UCSD-AML1 (cell line): ENCODE results near the gene STAM2.
"Not testable (repeated sequence)": the region's sequence is repeated elsewhere in the genome, so short reads cannot be mapped to it uniquely, and the experiment has no call there.

Source experiments
- DNase-seq: peaks from one replicate; lab custom pipeline; 2025; ENCODE audit not compliant: unreplicated experiment; lab: John Stamatoyannopoulos, UW

Gene STAM2

DNA sequence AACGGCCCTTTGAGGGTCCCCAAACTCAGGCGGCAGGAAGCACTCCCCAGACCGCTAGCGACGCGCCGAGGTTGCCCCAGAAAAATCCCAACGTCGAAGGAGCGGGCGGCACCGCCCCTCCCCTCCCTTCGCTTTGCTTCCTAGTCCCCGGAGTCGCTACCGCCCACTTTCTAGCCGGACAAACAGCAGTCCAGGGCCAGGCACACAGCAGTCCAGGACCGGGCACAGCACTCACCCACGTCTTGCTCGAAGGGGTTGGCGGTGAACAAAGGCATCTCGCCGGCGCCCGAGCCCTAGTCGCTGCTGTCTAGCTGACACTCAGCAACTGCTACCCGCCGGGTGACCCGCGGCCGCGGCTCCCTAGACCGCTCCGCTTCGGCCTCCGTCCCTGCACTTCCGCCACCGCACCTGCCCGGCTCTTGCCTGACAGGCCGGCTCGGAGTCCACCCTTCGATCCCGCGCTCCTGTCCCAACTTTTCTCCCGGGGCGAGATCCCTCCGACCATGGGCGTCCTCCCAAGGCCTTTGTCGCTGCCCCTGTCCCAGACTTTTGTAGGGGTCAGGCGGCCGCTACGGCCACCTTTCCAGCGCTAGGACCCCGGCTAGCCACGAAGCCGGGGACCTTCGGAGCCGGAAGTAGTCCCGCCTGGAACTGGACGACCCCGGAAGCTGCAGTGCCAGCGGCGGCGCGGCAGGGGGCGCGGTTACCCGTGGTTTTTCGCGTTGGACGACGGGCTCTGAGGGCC, at the start of gene STAM2:
Gene STAM2, minus strand, starts transcription at position 396 of the 745 bp plus-strand sequence. Its CDS starts 121 bp downstream, at position 275.
- peak; percentile 94 for DNase-seq

DNA sequence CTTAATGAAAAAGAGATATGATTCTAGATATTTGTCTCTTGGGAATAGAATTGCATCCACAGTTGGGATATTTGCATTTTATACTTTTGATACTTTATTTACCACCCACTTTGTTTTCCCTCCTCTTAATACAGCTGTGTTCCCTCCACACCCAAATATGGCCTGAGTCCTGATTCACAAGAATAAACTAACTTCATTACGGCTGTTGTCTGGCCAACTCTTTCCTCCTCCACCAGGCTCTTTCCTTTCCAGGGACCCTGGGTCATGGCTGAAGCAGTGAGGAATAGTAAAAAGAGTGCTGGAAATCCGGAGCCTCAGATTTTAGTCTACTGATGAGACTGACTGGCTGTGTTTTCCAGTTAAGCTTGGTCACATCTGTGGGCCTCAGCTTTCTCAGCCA, 48.4 kb upstream of the STAM2 start:
- DNase-seq = no peak

DNA sequence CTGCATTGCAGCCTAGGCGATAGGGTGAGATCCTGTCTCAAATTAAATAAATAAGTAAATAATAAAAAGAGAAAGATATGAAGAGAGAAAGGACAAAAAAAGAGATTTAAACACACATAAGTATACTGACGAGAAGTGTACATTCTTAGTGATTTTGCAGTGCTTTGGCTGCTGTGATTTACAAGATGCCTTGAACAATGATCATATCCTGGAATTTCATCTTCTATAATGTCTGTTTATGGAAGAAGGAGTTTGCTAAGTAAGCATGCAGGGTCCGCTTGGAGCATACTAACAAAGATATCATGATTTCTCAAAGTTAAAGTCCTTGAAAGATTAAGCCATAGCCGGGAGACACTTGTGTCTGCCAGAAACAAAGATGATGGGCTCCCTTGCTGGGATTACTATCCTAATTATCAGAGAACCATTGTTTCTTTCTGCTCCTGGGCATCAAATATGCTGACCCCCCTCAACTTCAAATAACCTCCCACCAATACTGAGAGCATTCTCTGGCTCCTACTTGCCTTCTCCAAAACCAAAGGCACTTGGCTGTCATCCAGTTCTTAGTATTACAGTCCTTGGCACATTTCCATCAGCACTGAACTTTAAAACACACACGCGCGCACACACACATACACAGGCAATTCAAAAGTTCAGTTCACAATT, 47.5 kb upstream of the STAM2 start:
- no peak for DNase-seq

DNA sequence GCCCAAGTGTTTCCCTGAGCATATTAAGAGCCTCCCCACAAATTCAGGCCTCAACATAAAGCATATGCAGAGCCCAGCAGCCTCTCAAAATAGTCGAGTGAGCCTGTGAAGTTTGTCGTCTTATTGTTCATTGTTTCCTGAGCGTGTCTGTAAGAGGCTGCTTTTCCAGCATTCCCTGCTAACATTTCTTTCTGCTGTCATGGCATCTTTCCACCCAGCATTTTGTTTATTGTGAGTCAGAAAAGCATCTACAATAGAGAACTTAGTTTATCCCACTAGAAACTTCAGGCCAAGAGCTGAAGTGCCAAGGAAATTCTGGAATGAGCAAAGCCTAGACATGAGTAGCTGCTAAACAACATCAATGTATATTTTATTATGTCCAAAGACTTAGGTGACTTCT, 46.3 kb upstream of the STAM2 start:
- DNase-seq = no peak

DNA sequence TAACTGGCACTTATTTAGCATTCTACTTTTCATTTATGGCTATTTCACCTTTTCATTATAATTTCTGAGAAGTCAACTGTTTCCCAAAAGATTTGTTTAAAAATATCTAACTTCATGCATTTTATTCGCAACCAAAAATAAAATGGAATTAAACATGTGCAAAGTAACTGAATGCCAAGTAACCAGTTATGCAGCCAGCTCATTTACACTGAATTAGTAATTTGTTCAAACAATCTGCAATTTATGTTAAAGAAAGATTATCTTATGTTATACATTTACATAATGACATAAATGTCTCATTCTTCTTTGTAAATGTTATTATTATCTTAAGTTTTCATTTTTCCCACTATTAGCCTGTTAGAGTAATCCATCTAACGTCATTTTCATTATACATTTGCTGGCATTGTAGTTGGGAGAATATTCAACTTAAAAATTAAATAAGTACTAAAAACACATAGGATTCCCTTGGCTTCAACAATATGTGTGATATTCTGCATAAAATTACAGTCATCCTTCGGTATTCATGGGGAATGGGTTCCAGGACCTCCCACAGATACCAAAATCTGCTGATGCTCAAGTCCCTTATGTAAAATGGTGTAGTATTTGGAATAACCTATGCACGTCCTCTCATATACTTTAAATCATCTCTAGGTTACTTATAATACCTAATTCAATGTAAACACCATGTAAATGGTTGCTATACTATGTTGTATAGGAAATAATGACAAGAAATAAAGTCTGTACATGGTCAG, 43.7 kb upstream of the STAM2 start:
- DNase-seq = no peak

DNA sequence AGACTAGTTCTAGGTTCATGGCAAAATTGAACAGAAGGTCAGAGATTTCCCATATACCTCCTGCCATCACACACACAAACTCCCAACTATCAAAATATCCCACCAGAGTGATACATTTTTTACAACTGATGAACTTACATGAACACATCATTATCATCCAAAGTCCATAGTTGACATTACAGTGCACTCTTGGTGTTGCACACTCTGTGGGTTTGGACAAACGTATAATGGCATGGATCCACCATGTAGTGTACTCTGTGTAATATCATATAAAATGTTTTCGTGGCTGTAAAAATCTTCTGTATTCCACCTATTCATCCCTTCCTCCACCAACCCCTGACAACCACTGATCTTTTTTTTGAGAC, 25.9 kb upstream of the STAM2 start:
- no peak for DNase-seq

DNA sequence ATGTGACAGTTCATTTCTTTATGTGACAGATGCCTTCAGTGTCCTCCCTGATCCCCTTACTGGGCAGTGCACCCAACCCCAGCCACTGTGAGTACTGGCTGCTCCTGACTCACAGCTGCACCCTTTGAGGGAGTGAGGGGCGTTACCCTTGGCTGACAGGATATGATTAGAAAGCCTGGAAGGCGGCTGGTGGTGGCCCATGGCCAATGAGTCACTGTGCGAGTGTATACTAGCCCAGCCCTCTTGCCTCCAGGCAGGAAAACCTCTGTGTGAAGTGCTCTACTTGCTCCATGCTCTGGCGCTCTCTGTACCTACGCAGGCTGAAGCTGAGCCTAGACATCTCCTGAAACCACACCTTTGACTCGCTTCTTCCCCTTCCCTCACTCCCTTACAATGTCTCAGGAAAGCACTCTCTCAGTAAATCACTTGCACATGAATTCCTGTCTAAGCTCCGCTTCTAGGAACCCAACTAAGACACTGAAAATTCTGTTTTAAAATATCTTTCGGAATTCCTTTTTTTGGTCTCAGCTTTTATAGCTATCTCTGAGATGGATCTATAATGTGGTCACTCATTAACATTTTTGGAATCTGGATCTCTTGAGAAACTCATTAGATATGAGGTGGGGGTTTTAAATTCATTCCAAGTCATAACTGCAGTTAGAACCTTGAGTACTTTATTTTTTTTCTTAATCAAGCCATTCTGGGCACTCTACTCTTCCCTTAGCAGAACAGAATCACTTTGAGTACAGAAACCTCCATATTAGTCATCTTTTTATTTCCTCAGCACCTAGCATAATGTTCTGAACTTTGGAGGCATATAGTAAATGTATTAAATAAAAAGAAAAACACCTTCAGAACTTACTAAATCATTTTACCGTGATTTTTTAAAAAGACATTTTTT, 25.3 kb upstream of the STAM2 start:
- peak; percentile 72 for DNase-seq

DNA sequence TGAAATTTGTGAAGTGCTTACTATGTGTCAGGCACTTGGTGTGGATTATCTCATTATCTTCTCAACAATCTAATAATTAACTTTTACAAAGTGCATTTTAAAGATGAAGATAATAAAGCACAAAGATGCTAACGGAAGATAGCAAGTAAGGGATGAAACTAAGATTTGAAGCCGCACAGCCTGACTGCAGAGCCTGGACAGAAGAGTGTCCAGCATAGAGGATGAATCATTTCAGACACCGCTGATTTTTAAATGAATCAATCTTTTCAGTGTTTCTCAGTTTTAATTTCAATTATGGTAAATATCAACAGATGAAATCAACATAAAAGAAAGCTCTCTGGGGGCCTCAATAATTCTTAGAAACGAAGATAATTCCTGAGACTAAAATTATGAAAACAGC, 24.5 kb upstream of the STAM2 start:
- no peak for DNase-seq

DNA sequence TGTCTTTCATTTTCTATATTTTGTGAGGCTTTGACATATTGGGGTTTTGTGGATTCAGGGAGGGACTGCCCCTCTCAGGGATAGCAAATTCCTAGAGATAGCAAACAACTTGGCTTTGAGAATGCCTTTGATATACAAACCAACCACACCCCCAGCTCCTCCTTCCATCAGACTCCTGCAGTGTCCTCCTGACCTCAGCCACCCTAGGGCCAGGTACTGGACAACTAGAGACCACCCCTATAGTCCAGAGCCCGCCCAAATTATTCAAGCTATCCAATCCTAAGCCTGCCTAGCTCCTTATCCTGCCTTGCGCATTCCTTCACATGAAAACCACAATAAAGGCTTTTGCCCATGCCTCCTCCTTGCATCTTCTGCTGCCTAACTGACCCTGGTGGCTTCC, 22.9 kb upstream of the STAM2 start:
- DNase-seq = no peak

DNA sequence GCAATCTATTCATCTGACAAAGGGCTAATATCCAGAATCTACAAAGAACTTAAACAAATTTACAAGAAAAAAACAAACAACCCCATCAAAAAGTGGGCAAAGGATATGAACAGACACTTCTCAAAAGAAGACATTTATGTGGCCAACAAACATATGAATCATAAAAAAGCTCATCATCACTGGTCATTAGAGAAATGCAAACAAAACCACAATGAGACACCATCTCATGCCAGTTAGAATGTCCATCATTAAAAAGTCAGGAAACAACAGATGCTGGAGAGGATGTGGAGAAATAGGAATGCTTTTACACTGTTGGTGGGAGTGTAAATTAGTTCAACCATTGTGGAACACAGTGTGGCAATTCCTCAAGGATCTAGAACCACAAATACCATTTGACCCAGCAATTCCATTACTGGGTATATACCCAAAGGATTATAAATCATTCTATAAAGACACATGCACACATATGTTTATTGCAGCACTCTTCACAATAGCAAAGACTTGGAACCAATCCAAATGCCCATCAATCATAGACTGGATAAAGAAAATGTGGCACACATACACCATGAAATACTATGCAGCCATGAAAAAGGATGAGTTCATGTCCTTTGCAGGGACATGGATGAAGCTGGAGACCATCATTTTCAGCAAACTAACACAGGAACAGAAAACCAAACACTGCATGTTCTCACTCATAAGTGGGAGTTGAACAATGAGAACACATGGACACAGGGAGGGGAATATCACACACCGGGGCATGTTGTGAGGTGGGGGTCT, 22.1 kb upstream of the STAM2 start:
- not testable (repeated sequence) for DNase-seq

DNA sequence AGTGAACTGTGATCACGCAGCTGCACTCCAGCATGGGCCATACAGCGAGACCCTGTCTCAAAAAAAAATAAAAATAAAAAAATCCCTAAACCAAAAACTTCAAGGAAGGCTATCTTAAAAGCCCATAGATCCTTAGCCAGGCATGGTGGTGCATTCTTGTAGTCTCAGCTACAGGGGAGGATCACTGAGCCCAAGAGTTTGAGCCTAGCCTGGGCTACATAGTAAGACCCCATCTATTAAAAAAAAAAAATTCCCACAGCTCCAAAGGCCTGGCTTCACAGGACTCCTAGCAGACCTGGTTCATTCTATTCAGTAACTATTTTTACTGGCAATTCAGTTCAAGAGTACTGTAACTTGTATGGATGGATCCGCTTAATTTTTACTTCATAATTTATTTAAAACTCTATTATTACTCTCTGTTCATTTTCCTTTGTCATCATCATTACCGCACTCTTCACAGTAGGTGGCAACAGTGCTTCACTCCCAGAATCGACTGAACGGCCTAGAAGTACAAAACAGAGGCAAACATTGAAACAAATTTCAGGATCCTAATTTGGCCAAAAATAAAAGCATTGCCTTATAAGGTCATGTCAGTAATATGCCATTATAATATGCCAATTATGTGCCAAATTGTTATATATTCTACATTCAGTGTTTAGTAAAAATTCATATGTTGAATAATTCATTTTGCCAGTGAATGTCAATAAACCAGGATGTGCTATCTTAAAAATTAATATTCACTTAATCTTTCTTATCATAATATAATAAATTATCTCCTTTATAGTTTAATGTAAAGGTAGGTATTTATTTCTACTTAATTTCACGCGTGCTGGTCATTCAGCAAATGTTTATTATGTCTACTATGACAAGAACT, 14.3 kb upstream of the STAM2 start:
- peak; percentile 8 for DNase-seq

DNA sequence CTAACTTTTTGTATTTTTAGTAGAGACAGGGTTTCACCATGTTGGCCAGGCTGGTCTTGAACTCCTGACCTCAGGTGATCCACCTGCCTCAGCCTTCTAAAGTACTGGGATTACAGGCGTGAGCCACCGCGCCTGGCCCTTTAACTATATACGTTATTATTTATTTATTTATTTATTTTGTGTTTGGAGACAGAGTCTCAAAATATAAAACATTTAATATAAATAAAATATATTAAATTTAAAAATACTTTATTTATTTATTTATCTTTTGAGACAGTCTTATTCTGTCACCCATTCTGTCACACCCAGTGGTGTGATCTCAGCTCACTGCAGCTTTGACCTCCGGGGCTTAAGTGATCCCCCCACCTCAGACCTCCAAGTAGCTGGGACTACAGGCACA, 11.2 kb upstream of the STAM2 start:
- DNase-seq = not testable (repeated sequence)

DNA sequence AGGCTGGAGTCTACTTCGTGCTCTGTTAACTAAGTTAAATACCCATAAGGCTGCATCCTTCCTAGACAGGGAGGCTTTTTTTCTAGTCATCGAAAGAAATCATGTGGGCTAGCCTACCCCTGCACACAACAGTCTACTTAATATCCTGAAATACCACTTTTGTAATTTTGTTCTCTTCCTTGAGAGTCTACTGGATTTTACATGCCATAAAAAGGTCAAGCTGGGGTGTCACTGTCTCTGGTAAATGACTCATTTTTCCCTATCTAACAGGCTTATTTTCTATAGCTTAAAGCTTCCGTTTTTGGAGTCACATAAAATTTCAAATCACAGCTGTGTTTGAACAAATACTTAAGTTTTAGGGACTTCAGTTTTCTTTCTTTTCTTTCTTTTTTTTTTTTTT, 10.7 kb upstream of the STAM2 start:
- DNase-seq = no peak

DNA sequence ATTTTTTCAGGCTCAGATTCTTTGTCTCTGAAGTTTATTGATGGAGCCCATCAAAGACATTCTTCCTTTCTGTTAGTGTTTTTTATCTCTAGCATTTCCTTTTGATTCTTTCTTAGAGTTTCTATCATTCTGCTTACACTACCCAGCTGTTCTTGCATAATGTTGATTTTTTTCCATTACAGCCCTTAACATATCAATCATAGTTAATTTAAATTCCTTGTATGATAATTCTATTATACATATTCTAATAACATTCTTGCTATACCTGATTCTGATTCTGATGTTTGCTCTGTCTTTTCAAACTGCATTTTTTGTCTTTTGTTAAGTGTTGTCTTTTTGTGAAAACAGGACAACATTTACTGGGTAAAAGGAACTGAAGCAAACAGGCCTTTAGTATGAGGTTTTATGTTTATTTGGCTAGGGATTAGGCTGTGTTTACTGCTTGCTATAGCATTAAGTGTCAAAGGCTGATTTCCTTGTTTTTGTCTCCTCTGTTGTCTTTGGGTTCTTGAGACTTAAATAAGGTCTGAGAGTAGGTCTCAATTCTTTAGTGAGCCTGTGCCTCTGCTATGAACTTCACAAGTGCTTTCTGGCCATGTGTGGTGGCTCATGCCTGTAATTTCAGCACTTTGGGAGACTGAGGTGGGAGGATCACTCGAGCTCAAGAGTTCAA, 8.0 kb upstream of the STAM2 start:
- DNase-seq = no peak

DNA sequence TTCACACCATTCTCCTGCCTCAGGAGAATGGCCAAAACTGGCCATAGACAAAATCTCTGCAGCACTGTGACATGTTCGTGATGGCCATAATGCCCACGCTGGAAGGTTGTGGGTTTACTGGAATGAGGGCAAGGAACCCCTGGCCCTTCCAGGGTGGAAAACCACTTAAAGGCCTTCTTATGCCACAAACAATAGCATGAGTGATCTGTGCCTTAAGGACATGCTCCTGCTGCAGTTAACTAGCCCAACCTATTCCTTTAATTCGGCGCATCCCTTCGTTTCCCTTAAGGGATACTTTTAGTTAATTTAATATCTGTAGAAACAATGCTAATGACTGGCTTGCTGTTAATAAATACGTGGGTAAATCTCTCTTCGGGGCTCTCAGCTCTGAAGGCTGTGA, 2.1 kb upstream of the STAM2 start:
- not testable (repeated sequence) for DNase-seq

DNA sequence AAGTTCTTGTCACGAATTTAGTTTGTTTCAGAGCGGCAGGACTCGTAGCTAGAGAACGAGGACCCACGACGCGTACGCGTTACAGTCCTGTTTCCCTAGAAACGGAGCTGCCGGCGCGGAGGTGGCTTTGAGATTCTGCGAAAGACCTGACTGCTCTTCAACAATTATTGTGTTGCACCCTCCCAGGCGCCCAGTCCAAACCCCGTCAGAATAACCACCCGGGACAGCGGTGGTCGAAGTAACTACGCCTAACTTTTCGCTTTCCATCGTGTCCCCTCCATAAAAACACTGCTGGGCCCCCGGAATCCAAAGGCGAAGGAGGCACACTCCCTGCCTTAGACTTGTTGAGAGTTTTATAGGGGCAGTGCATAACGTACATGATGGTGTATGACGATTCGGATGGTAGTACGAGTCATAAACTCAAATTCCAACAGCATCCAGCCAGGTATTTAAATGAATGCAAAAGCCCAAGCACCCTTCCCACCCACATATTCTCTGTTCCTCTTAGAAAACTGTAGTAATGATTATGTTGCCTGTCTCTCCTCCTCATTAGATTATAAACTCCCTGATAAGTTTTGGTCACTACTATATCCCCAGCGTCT, 651 bp upstream of the STAM2 start:
- DNase-seq = no peak

DNA sequence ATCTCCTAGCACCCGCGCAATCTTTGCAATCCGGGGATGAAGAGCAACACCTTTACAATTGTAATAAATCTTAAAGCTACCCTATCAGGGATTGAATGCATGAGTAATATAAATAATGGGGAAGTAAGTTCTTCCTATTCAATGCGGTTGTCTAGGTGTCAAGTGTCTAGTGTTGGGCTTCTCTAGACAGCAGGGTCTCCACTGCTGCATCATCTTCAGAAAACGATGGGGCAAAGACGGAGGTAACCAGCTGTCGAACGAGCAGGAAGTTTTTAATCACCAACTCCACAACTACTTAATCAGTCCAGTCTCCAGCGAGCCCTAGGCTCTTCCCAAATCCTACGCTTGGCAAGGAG, 573 bp downstream of the STAM2 start:
- no peak for DNase-seq

DNA sequence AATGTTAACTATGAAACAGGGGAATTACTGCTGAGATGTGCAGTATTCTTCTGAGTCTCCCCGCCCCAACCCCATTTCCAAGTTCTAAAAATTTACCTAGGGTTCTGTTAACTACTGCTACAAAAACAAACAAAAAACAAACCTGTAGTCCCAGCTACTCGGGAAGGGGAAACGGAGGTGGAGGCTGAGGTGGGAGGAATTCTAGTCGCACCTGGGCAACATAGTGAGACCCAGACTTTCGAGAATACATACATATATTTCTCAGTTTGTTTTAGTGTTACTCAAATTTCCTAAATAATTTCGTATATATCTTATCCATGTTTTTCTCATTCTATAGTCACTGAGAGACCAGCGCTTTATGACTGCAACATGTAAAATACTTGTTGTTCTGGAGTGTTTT, 989 bp downstream of the STAM2 start:
- no peak for DNase-seq

DNA sequence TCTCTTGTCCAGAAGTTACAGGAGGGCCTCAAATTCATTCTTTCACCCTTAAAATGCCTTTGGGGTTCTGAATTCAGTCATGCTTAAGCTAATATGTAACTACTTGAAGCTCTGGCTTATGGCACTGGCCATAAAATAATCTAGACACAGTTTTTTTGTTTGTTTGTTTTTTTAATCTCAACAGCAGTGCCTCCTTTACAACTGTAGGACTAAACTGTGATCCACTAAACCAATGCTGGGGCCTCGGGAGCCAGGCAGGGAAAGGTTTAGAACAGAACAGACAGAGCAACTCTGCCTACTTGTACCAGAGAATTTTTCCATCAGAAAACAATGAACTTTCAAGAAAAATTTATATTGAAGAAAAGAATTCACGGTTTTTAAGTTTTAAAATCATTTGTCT, 1.7 kb downstream of the STAM2 start:
- DNase-seq = no peak
